GM13976 (cell line): Measurements from ENCODE around the gene CREG2.

Source experiments
- DNase-seq: peaks from one replicate; pipeline ENCODE4 v3.0.0; 2012; ENCODE audit warnings: low spot score
- CTCF ChIP-seq: IDR thresholded peaks from 2 replicates; pipeline ENCODE4 v1.5.1; 2012; ENCODE audit warnings: borderline replicate concordance, mild to moderate bottlenecking; ENCODE audit not compliant: insufficient read depth; ENCODE audit errors: extremely low read depth, missing control alignments, control extremely low read depth
- in situ Hi-C: fragments of 300-500 bp; cut with MboI; formaldehyde crosslinking; loops from one replicate; pipeline ENCODE4 v1.12.0; 2022; ENCODE audit warnings: low sequenced_read_pairs, mixed read lengths, inconsistent platforms; ENCODE audit not compliant: unreplicated experiment

Gene CREG2

GRCh38 chr2:101429453-101429852 lies 42.1 kb upstream of the CREG2 start:
- no peak for TF ChIP-seq CTCF
- in situ Hi-C loops = no loop called here
- no peak for DNase-seq

- no peak for TF ChIP-seq CTCF
- no peak for DNase-seq
- in situ Hi-C loops = no loop called here
Measured at GRCh38 chr2:101428422-101429176, 41.3 kb upstream of the CREG2 start.

- no peak for TF ChIP-seq CTCF
- no peak for DNase-seq
- in situ Hi-C loops = no loop called here
Measured at GRCh38 chr2:101427743-101428142, 40.4 kb upstream of the CREG2 start.

- TF ChIP-seq CTCF = no peak
- in situ Hi-C loops = no loop called here
- DNase-seq = no peak
Measured at GRCh38 chr2:101427240-101427639, 39.9 kb upstream of the CREG2 start.

- no peak for TF ChIP-seq CTCF
- in situ Hi-C loops = no loop called here
- DNase-seq = no peak
Measured at GRCh38 chr2:101426822-101427221, 39.5 kb upstream of the CREG2 start.

- no peak for TF ChIP-seq CTCF
Measured at GRCh38 chr2:101420623-101421022, 33.3 kb upstream of the CREG2 start.

More at GRCh38 chr2:101420623-101421022, 33.3 kb upstream of the CREG2 start:
- DNase-seq = no peak
- in situ Hi-C loops = loop anchor here (25.0 kb wide), 1 partner anchor 417 kb away; no protein-coding TSS in a partner anchor
